B cell (primary cell): ENCODE measurements around the gene PKIB.

ENCODE experiments used
- CTCF ChIP-seq: fragments of 200-600 bp; IDR thresholded peaks from one replicate; pipeline ENCODE4 v1.8.0; 2022; ENCODE audit warnings: antibody characterized with exemption, mild to moderate bottlenecking
- EZH2 ChIP-seq: IDR thresholded peaks from 2 replicates; pipeline ENCODE4 v1.6.1; 2012; ENCODE audit warnings: borderline replicate concordance, low read depth, mild to moderate bottlenecking, moderate library complexity, low read length; ENCODE audit not compliant: insufficient read depth, poor library complexity, severe bottlenecking

- no peak for TF ChIP-seq CTCF
- TF ChIP-seq EZH2: no peak
These were observed 38.5 kb downstream of the PKIB start for GRCh38 chr6:122648726-122649125.
